Liver (tissue), 9 donors: ENCODE data around the gene TCF25. TPM values are rescaled to one million over a fixed set of nuclear protein-coding genes. Genes with fewer than 3 reads are reported as not detected.

Source experiments
- DNase-seq: peaks from one replicate; pipeline ENCODE4 v3.0.0-alpha.2; 2017; ENCODE audit warnings: low spot score
- H3K27ac ChIP-seq, 2 donors: one replicate each; pipeline ENCODE4 v1.7.0; 2013; ENCODE audit warnings: inconsistent platforms in 2 of 2, low read length in 2 of 2, control low read depth in 1 of 2, low read depth in 1 of 2, mild to moderate bottlenecking in 1 of 2
- H3K27me3 ChIP-seq, 4 donors: one replicate each; pipeline versions ENCODE4 v1.6.1 to v1.7.0; 2013; ENCODE audit warnings: low read length in 3 of 4, inconsistent platforms in 1 of 4, mild to moderate bottlenecking in 1 of 4, moderate library complexity in 1 of 4; ENCODE audit not compliant: control insufficient read depth in 4 of 4, insufficient read depth in 4 of 4
- H3K36me3 ChIP-seq, 4 donors: one replicate each; pipeline versions ENCODE4 v1.6.1 to v1.7.0; 2013; ENCODE audit warnings: low read length in 3 of 4, mild to moderate bottlenecking in 3 of 4, low read depth in 1 of 4, moderate library complexity in 1 of 4; ENCODE audit not compliant: control insufficient read depth in 4 of 4, insufficient read depth in 3 of 4
- H3K4me1 ChIP-seq, 4 donors: one replicate each; pipeline versions ENCODE4 v1.6.1 to v1.7.0; 2013; ENCODE audit warnings: low read length in 3 of 4, mild to moderate bottlenecking in 3 of 4, moderate library complexity in 1 of 4; ENCODE audit not compliant: control insufficient read depth in 4 of 4, insufficient read depth in 4 of 4
- H3K4me3 ChIP-seq, 3 donors: one replicate each; pipeline versions ENCODE4 v1.6.1 to v1.7.0; 2013; ENCODE audit warnings: low read length in 3 of 3, control low read depth in 1 of 3, low read depth in 1 of 3, mild to moderate bottlenecking in 1 of 3
- H3K9ac ChIP-seq, 2 donors: one replicate each; pipeline ENCODE4 v1.7.0; 2013; ENCODE audit warnings: low read length in 2 of 2, mild to moderate bottlenecking in 2 of 2, moderate library complexity in 2 of 2, control low read depth in 1 of 2, low read depth in 1 of 2
- H3K9me3 ChIP-seq, 4 donors: one replicate each; pipeline versions ENCODE4 v1.6.1 to v1.7.0; 2013; ENCODE audit warnings: low read length in 3 of 4; ENCODE audit not compliant: control insufficient read depth in 4 of 4
- ATF3 ChIP-seq: IDR thresholded peaks from 2 replicates; pipeline ENCODE4 v1.6.1; 2016; ENCODE audit warnings: antibody characterized with exemption
- CTCF ChIP-seq: fragments of 150-350 bp; IDR thresholded peaks from 2 replicates; pipeline ENCODE4 v1.5.1; 2017; ENCODE audit warnings: improper control_type of control experiment, low read depth, low read length; ENCODE audit not compliant: missing input control
- EGR1 ChIP-seq, 2 donors: IDR thresholded peaks; 2 replicates each; pipeline ENCODE4 v1.6.1; 2016 to 2018; ENCODE audit warnings: antibody characterized with exemption in 2 of 2, low read depth in 2 of 2
- FOXA1 ChIP-seq: IDR thresholded peaks from 2 replicates; pipeline ENCODE4 v1.6.1; 2016; ENCODE audit warnings: antibody characterized with exemption
- FOXA2 ChIP-seq: IDR thresholded peaks from 2 replicates; pipeline ENCODE4 v1.6.1; 2016; ENCODE audit warnings: antibody characterized with exemption
- GABPA ChIP-seq, 2 donors: IDR thresholded peaks in 1 of 2; conservative IDR thresholded peaks in 1 of 2; 2 replicates each; pipeline ENCODE4 v1.6.1; 2016; ENCODE audit warnings: antibody characterized with exemption in 2 of 2, mild to moderate bottlenecking in 1 of 2, moderate library complexity in 1 of 2
- HNF4A ChIP-seq, 2 donors: conservative IDR thresholded peaks; 2 replicates each; pipeline ENCODE4 v1.6.1; 2016; ENCODE audit warnings: antibody characterized with exemption in 2 of 2, mild to moderate bottlenecking in 2 of 2
- HNF4G ChIP-seq: IDR thresholded peaks from 2 replicates; pipeline ENCODE4 v1.6.1; 2016; ENCODE audit warnings: antibody characterized with exemption
- JUND ChIP-seq, 2 donors: IDR thresholded peaks; 2 replicates each; pipeline ENCODE4 v1.6.1; 2016; ENCODE audit warnings: antibody characterized with exemption in 2 of 2
- NR2F2 ChIP-seq: IDR thresholded peaks from 2 replicates; pipeline ENCODE4 v1.6.1; 2016; ENCODE audit warnings: antibody characterized with exemption
- RAD21 ChIP-seq, 2 donors: IDR thresholded peaks; 2 replicates each; pipeline ENCODE4 v1.6.1; 2016; ENCODE audit warnings: antibody characterized with exemption in 2 of 2, mild to moderate bottlenecking in 2 of 2
- REST ChIP-seq: IDR thresholded peaks from 2 replicates; pipeline ENCODE4 v1.6.1; 2016; ENCODE audit warnings: antibody characterized with exemption, mild to moderate bottlenecking
- RXRA ChIP-seq, 2 donors: IDR thresholded peaks; 2 replicates each; pipeline ENCODE4 v1.6.1; 2017 to 2018; ENCODE audit warnings: antibody characterized with exemption in 2 of 2, mild to moderate bottlenecking in 1 of 2
- SP1 ChIP-seq: IDR thresholded peaks from 2 replicates; pipeline ENCODE4 v1.6.1; 2018; ENCODE audit warnings: antibody characterized with exemption, mild to moderate bottlenecking
- TAF1 ChIP-seq: conservative IDR thresholded peaks from 2 replicates; pipeline ENCODE4 v1.6.1; 2016; ENCODE audit warnings: antibody characterized with exemption, mild to moderate bottlenecking
- YY1 ChIP-seq: IDR thresholded peaks from 2 replicates; pipeline ENCODE4 v1.6.1; 2016; ENCODE audit warnings: antibody characterized with exemption, mild to moderate bottlenecking
- ZBTB33 ChIP-seq: IDR thresholded peaks from 2 replicates; pipeline ENCODE4 v1.6.1; 2016; ENCODE audit warnings: antibody characterized with exemption
- WGBS: extraction: QIAGEN DNeasy Blood & Tissue Kit; methylation state at CpG from one replicate; pipeline ENCODE4 v1.1.7; 2013; 5-methylcytosine and 5-hydroxymethylcytosine counted together
- polyA plus RNA-seq, 2 donors: library from polyadenylated mRNA; stranded (reverse) in 1 of 2; unstranded in 1 of 2; fragments of 200-250 nt in 1 of 2; fragments of >200 nt in 1 of 2; fragmentation: Nextera tagmentation in 1 of 2; extraction: Ambion mirVana in 1 of 2; gene quantifications; one replicate each; pipeline versions ENCODE4 v1.2.1 to v1.2.3, GENCODE V29; 2013 to 2015
- total RNA-seq, 2 donors: library from RNA; depleted of rRNA; stranded (reverse); fragments of >200 nt; gene quantifications; one replicate each; pipeline ENCODE4 v1.2.3, GENCODE V29; 2014
- TF ChIP-seq, protein P1 (sequence below): IDR thresholded peaks from 2 replicates; pipeline ENCODE4 v1.6.1; 2016; ENCODE audit warnings: antibody characterized with exemption
- donor health status: healthy.
- donor health status: healthy.
- donor health status: healthy.
- donor health status: healthy.
- donor health status: healthy.

TCF25 gene
- total and polyA plus RNA-seq, 4 donors: 59.6 to 98.8 (median 76.8) TPM

- H3K4me1 ChIP-seq: no peaks in the 10 kb centered on the region
- no peak for DNase-seq
These were observed 63.1 kb downstream of the TCF25 start for GRCh38 chr16:89936508-89936907.

GRCh38 chr16:89936981-89937380 lies 63.6 kb downstream of the TCF25 start:
- 90% methylated on average over 20 of the region's 20 CpGs for WGBS
- DNase-seq: no peak
- no peak for TF ChIP-seq NR2F2
- no peak for TF ChIP-seq JUND (IDR thresholded peaks at IDR 0.05)
- no peak for TF ChIP-seq RAD21 (IDR thresholded peaks at IDR 0.05)
- TF ChIP-seq HNF4G: no peak
- TF ChIP-seq EGR1 (IDR thresholded peaks at IDR 0.05; ENCODE audit: low read depth in 2 of 2): no peak
- no peak for TF ChIP-seq TAF1
- no peak for TF ChIP-seq REST
- TF ChIP-seq, protein P1, sequence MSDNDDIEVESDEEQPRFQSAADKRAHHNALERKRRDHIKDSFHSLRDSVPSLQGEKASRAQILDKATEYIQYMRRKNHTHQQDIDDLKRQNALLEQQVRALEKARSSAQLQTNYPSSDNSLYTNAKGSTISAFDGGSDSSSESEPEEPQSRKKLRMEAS: no peak
- no peak for TF ChIP-seq FOXA2
- TF ChIP-seq GABPA (IDR thresholded peaks at IDR 0.05 in 1 of 2, conservative IDR thresholded peaks at IDR 0.05 in 1 of 2): no peak
- no peak for TF ChIP-seq CTCF
- TF ChIP-seq HNF4A (conservative IDR thresholded peaks at IDR 0.05): no peak
- no peak for TF ChIP-seq SP1
- TF ChIP-seq YY1: no peak
- no peak for TF ChIP-seq ZBTB33
- TF ChIP-seq ATF3: no peak
- no peak for TF ChIP-seq FOXA1
- no peak for TF ChIP-seq RXRA (IDR thresholded peaks at IDR 0.05)
- Histone ChIP-seq H3K27me3 (no peaks in the 10 kb centered on the region), H3K9ac (no peak overlapping the region), H3K36me3 (no peaks in the 10 kb centered on the region), H3K27ac (no peak overlapping the region), H3K4me3 (no peak overlapping the region), H3K9me3 (no peaks in the 10 kb centered on the region), H3K4me1 (no peaks in the 10 kb centered on the region)

More at GRCh38 chr16:89936508-89936907, 63.1 kb downstream of the TCF25 start:
- no peak overlapping the region for H3K9ac ChIP-seq
- no peaks in the 10 kb centered on the region for H3K27me3 ChIP-seq
- no peaks in the 10 kb centered on the region for H3K36me3 ChIP-seq
- no peaks in the 10 kb centered on the region for H3K9me3 ChIP-seq
- TF ChIP-seq ATF3 (no peak), JUND (IDR thresholded peaks at IDR 0.05) (no peak), FOXA1 (no peak), HNF4A (conservative IDR thresholded peaks at IDR 0.05) (no peak), RXRA (IDR thresholded peaks at IDR 0.05) (no peak), EGR1 (IDR thresholded peaks at IDR 0.05; ENCODE audit: low read depth in 2 of 2) (no peak), RAD21 (IDR thresholded peaks at IDR 0.05) (no peak), SP1 (no peak), TAF1 (no peak), ZBTB33 (no peak)
- WGBS: 90% methylated on average over 14 of the region's 14 CpGs
- no peak overlapping the region for H3K4me3 ChIP-seq
- H3K27ac ChIP-seq: no peak overlapping the region
